ENCODE data around the gene GATA5. TPM values are rescaled to one million over a fixed set of nuclear protein-coding genes. Genes with fewer than 3 reads are reported as not detected.

GATA5 gene
- total and polyA plus RNA-seq, 9 donors: 0.08 to 5.5 (median 0.92) TPM; not detected in 2

DNA sequence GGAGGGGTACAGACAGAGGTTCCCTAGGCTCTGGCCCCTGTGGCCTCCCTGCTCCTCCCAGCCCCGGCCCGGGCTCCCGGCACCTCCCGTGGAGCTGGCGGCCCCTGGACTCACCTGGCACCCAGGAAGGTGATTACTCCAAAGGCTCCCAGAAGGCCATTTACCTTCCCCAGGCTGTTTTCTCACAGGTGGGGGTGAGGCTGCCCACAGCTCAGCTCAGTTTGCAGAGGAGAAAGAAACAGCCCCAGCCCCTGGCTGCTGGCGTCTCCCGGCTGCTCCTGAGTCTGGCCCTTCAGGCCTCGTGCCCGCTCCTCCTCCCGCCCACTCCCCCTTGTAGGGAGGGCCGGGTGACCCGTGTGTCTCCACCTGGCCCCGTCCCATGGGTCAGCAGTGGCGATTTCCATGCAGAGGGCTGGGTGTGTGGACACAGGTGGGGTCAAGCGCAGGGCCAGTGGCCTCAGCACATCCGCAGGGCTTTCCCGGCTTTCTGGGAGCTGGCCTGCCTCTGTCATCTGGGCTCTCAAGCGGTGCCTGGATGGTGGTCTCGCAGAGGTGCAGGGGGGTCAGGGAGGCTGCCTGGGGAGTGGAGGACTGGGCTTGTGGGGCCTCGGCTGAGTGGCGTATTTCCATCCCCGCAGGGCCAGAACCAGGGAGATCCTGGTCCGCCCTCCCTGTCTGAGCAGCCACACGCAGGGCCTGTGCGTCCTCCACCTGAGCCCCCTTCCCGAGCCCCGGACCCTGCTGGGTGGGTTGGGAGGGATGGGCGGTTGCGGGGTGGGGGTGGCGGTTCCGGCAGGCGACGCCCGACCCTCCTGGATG lies 20.2 kb upstream of the GATA5 start:
- Histone ChIP-seq H3K36me3 (no peaks in the 10 kb centered on the region), H3K4me3 (no peak overlapping the region), H3K27ac (no peak overlapping the region), H3K9me3 (no peaks in the 10 kb centered on the region), H3K4me1 (ENCODE audit: insufficient read depth) (no peaks in the 10 kb centered on the region), H3K27me3 (no peaks in the 10 kb centered on the region)
- no peak for DNase-seq
- TF ChIP-seq POLR2A (IDR thresholded peaks at IDR 0.05) (no peak), EP300 (IDR thresholded peaks at IDR 0.05) (no peak)
- TF ChIP-seq, protein P1, sequence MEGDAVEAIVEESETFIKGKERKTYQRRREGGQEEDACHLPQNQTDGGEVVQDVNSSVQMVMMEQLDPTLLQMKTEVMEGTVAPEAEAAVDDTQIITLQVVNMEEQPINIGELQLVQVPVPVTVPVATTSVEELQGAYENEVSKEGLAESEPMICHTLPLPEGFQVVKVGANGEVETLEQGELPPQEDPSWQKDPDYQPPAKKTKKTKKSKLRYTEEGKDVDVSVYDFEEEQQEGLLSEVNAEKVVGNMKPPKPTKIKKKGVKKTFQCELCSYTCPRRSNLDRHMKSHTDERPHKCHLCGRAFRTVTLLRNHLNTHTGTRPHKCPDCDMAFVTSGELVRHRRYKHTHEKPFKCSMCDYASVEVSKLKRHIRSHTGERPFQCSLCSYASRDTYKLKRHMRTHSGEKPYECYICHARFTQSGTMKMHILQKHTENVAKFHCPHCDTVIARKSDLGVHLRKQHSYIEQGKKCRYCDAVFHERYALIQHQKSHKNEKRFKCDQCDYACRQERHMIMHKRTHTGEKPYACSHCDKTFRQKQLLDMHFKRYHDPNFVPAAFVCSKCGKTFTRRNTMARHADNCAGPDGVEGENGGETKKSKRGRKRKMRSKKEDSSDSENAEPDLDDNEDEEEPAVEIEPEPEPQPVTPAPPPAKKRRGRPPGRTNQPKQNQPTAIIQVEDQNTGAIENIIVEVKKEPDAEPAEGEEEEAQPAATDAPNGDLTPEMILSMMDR (IDR thresholded peaks at IDR 0.05): no peak
- intact Hi-C loops (cut with DNase I): loop anchor here in 1 of 4 donors (10.0 kb wide), 1 partner anchor 289 kb away; no protein-coding TSS in a partner anchor
- 38 to 59% (median 41%) methylated on average over 27 to 34 of the region's 34 CpGs for WGBS, 3 donors

DNA sequence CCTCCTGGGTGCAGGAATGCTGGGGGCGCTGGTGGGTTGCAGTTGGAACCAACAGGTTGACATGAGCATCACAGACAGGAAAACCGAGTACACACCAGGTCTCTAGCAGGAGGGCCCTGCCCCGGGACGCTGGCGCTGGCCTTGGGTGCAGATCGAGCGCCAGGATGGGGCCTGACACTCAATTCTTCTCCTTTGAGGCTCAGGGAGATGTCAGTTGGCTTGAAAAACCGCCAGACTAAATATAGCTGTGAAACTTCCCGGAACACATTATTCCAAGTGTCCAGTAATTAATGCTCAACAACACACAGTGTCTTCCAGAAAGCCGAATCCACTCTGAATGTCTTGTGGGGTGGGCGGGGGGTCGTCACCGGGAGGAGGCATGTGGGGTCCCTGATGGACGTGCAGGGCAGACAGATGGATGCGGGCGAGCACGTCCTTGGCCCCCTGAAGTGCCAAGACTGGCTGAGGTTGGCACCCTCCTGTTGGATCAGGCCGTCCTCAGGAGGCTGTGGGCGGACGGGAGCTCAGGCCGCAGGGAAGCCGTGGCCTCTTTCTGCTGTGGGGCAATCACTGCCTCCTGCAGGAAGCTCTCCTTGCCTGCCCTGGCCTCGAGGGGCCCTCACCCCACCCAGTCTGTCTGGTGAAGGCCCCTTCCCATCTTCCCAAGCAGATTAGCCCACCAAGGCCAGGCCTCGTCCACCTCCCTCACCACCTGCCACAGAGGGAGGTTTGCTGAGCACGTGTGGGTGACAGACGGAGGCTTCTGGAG lies 19.4 kb upstream of the GATA5 start:
- TF ChIP-seq POLR2A (IDR thresholded peaks at IDR 0.05) (no peak), EP300 (IDR thresholded peaks at IDR 0.05) (no peak)
- TF ChIP-seq, protein P1 (IDR thresholded peaks at IDR 0.05): no peak
- H3K36me3 ChIP-seq: no peaks in the 10 kb centered on the region
- H3K27me3 ChIP-seq: no peaks in the 10 kb centered on the region
- H3K27ac ChIP-seq: no peak overlapping the region
- intact Hi-C loops (cut with DNase I): loop anchor here in 1 of 4 donors (10.0 kb wide), 1 partner anchor 290 kb away; no protein-coding TSS in a partner anchor
- H3K4me3 ChIP-seq: no peak overlapping the region
- no peak for DNase-seq
- no peaks in the 10 kb centered on the region for H3K4me1 ChIP-seq (ENCODE audit: insufficient read depth)
- H3K9me3 ChIP-seq: no peaks in the 10 kb centered on the region
- WGBS, 3 donors: 57 to 71% (median 69%) methylated on average over 26 of the region's 26 CpGs

DNA sequence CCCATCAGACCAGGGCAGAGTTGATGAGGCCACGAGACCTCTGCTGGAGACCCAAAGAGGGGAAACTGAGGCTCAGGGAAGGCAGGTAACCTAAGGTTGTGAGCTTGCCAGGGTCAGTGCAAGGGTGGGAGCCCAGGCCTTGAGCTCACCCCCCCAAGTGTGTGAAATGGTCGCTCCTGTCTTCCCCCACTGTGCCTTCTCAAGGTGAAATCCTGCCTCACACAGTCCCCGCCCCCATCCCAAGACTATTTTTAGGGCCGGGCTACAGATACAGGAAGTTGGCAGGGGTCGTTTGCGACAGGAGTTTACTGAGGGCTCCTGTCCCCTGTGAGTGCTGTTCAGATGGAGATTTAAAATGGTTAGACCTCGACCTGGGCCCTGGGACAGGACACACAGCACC lies 18.7 kb upstream of the GATA5 start:
- H3K9me3 ChIP-seq: no peaks in the 10 kb centered on the region
- intact Hi-C loops (cut with DNase I): loop anchor here in 1 of 4 donors (10.0 kb wide), 1 partner anchor 290 kb away; no protein-coding TSS in a partner anchor
- no peak for DNase-seq
- no peaks in the 10 kb centered on the region for H3K36me3 ChIP-seq
- no peaks in the 10 kb centered on the region for H3K4me1 ChIP-seq (ENCODE audit: insufficient read depth)
- H3K4me3 ChIP-seq: no peak overlapping the region
- no peak overlapping the region for H3K27ac ChIP-seq
- no peak for TF ChIP-seq POLR2A (IDR thresholded peaks at IDR 0.05)
- no peaks in the 10 kb centered on the region for H3K27me3 ChIP-seq
- 44 to 57% (median 45%) methylated on average over 7 of the region's 7 CpGs for WGBS, 3 donors

DNA sequence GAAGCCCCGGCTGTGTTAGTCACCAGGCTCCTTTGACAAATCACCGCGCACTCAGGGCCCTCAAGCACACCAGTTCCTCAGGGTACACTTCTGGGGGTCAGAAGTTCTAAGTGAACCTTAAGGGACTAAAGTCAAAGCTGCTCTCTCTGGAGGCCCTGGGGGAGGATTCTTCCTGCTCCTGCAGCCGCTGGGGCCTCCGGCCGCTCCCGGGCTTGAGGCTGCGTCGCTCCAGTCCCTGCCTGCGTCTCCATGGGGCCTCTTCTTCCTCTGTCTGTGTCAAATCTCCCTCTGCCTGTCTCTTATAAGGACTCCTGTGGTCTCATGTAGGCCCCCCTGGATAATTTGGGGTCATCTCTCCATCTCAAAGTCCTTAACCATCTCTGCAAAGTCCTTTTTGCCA lies 18.1 kb upstream of the GATA5 start:
- DNase-seq: no peak
- no peaks in the 10 kb centered on the region for H3K9me3 ChIP-seq
- no peaks in the 10 kb centered on the region for H3K27me3 ChIP-seq
- intact Hi-C loops (cut with DNase I): loop anchor here in 1 of 4 donors (10.0 kb wide), 1 partner anchor 291 kb away; no protein-coding TSS in a partner anchor
- H3K4me3 ChIP-seq: no peak overlapping the region
- no peaks in the 10 kb centered on the region for H3K36me3 ChIP-seq
- H3K4me1 ChIP-seq (ENCODE audit: insufficient read depth): no peaks in the 10 kb centered on the region
- TF ChIP-seq POLR2A (IDR thresholded peaks at IDR 0.05): no peak
- TF ChIP-seq EP300 (IDR thresholded peaks at IDR 0.05): no peak
- TF ChIP-seq, protein P1 (IDR thresholded peaks at IDR 0.05): no peak
- WGBS, 3 donors: 92 to 95% (median 94%) methylated on average over 10 of the region's 10 CpGs
- H3K27ac ChIP-seq: no peak overlapping the region

All from ovary (tissue), 9 donors.